Right renal cortex interstitium (tissue), 3 donors: ENCODE data around the gene CT45A10. TPM values are rescaled to one million over a fixed set of nuclear protein-coding genes. Genes with fewer than 3 reads are reported as not detected.
"Not testable (repeated sequence)": the region's sequence is repeated elsewhere in the genome, so short reads cannot be mapped to it uniquely, and the experiment has no call there.

Experiments used
- DNase-seq, 3 donors: peaks; one replicate each; pipeline ENCODE4 v3.0.0-alpha.2; 2013; ENCODE audit warnings: low read depth in 3 of 3, low spot score in 2 of 3
- polyA plus RNA-seq, 3 donors: library from polyadenylated mRNA; unstranded; fragments of 120-200 nt; gene quantifications; one replicate each; pipeline ENCODE4 v1.2.1, GENCODE V29; 2013; ENCODE audit not compliant: insufficient read length in 3 of 3

The CT45A10 gene, protein sequence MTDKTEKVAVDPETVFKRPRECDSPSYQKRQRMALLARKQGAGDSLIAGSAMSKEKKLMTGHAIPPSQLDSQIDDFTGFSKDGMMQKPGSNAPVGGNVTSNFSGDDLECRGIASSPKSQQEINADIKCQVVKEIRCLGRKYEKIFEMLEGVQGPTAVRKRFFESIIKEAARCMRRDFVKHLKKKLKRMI
- not detected for polyA plus RNA-seq

DNA sequence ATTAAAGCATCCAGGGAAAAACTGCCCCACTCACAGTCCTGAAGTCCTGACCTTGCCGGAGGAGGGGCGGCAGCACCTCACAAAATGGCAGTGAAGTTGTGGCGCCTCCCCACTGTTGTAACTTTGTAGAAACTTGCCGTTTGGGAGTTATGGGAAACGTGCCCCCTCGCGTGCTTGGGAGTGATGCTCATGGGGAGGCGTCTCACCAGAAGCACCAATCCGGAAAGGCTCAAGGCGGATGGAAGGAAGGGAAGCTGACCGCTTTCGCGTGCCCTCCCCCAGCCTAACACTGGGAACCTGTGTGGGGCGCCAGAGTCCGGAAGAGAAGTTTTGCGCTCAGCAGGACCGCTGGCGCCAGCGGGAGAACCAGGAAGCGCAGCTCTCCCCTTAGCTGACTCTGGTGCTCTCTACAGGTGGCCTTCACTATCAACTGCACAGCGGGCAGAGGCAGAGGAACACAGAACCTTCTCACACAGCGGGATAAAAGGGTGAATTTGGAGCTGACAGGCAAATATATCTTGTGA, at the start of gene CT45A10, which contains the start of gene SAGE1:
Gene CT45A10 (minus strand): TSS at position 151 of the 524 bp plus-strand sequence. CDS start 8,100 bp downstream, outside the sequence.
Gene SAGE1 (plus strand): TSS at position 423 of the 524 bp plus-strand sequence. CDS start 2,527 bp downstream, outside the sequence.
- DNase-seq = no peak

DNA sequence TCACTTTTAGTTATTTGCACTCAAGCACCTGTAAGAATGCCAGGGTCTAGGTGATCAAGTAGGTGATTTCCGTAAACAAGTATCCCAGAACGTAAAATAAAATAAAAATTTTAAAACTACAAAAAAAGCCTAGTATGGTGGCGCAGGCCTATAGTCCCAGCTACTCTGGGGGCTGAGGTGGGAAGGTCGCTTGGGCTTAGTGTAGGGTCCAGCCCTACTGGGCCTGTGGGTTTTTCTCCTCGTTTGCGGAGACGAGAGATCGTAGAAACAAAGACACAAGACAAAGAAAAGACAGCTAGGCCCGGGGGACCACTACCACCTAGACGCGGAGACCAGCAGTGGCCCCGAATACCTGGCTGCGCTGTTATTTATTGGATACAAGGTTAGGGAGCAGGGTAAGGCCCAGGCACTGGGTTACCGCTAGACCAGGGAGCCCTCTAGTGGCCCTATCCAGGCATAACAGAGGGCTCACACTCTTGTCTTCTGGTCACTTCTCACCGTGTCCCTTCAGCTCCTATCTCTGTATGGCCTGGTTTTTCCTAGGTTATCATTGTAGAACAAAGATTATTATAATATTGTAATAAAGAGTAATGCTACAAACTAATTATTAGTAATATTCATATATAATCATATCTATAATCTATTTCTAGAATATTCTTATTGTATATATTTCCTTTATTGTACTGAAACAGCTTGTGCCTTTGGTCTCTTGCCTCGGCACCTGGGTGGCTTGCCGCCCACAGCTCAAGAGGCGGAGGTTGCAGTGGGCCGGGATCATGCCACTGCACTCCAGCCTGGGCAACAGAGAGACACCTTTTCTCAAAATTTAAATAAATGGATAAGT, 38.6 kb upstream of the CT45A10 start:
- no peak for DNase-seq

DNA sequence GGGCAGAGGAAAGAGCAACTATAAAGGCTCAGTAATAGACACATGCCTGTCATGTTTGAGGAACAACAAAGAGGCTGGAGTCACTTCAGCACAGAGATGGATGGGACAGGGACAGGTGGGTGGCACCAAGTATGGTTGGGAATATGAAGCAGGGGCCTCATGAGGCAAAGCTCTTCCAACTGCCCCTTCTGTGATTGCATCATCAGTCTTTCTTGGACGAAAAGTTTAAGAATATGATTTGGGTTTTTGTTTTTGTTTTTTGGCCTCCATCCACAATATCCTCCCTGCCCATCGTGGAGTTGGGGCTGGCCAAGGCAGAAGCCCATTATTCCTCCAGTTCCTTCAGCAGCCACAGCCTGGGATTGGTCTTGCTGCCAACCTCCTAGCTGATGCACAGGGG, 34.7 kb upstream of the CT45A10 start:
- DNase-seq = no peak

DNA sequence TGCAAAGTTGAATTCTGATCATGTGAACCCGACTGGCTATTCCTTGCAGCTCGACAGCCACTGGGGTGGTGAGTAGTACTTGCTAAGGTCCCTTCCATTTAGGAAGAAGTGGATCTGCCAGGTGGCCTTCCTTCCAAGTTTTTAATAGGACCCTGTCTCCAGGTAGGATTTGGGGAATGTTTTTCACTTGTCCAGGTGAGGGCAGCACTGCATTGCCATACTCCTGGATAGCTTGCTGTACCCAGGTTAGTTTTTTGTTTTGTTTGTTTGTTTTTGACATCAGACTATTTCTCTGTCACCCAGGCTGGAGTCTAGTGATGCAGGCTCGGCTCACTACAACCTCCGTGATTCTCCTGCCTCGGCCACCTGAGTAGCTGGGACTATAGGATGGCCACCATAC, 30.1 kb upstream of the CT45A10 start:
- DNase-seq = no peak

DNA sequence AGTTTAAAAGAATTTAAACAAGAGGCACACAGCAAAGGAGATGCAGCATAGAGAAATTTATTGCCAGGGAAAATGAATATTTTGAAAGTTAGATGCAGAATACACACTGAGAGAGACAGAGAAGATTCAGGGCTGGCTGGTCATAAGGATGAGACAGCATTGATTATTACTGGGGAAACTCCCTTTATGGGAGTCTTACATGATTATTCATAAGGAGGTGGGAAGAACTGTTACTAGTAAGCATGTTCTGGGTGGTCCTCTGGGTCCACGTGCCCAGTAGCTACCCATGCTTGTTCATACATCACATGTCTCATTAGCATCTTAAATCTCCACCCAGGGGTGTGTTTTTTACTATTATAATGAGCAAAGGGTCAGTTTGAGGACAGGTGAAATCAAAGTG, 27.3 kb upstream of the CT45A10 start:
- DNase-seq = not testable (repeated sequence)

DNA sequence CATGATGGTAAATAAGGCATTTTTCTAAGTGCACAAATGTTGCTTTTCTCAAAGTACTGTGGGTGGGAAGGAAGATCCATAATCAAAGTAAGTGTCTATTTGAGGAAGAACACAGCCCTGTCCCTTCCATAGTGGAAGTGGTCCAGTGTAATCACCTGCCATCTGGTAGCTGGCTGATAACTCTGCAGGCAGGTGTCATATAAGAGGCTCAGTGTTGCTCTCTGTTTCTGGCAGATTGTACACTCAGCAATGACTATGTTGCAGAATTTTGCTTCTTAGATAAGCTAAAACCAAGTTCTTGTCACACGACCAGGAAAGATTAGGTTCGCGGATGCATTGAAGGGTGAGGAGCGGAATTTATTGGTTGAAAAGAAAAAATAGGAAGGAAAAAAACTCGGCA, 21.2 kb upstream of the CT45A10 start:
- no peak for DNase-seq

DNA sequence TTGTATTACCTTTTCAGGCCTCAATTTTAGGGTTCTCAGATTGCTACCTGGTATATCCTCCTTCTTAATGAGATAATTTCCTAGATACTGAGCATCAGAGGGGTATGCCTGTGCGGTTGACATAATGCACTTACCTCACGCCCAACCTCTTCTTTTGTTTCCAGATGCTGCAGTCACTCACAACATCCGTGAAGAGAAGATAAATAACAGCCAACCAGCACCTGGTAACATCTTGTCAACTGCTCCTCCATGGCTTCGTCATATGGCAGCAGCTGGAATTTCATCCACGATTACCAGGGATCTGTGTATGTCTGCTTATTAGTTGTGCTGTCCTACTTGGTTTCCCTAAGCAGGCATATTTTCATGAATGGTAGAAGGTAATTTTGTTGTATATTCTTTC, 17.0 kb upstream of the CT45A10 start:
- no peak for DNase-seq

DNA sequence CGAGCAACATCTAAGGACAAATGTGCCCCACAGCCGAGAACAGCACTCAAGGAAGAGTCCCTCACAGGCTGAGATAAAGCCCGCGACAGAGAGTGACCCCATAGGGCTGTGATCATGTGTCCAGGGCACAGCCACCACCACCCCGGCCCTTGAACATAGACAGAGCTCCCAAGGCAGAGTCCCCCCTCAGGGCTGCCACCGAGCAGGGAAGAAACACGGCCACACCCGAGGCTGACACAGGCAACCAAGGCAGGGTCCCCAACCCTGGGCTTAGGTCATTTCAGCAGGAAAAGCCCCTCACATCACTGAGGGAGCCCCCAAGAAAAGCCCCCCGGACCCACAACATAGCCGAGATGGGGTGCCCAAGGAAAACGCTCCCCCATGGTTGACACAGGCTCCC, 463 bp downstream of the CT45A10 start:
- DNase-seq = no peak

DNA sequence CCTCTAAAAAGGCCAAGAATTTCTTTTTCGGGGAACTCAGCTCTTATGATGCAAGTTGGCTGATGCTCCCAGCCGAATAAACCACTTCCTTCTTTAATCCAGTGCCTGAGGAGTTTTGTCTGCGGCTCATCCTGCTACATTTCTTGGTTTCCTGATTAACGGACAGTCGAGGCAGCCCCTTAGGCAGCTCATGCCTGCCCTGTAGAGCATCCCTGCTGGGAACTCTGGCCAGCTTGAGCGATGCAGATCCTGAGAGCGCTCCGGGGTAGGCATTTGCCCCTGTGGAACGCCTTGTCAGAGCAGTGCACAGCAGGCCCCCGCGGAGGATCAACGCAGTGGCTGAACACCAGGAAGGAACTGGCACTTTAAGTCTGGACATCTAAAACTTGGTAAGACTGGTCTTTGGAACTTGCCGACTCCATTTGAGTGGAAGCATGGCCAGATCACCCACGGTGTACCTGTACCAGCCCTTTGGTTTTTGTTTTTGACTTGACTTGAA, 3.1 kb downstream of the CT45A10 start:
- DNase-seq = no peak

DNA sequence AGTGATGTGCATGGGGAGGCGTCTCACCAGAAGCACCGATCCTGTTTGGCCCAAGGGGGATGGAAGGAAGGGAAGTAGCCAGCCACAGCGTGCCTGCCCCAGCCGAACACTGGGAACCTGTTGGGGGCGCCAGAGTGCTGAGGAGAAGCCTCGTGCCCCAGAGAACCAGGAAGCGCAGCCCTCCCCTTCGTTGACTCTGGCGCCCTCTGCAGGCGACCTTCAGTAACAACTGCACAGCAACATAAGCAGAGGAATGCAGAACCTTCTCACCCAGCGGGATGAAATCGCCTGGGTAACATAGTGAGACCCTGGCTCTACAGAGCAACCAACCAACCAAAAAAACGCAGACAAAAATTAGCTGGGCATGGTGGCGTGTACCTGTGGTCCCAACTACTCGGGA, 4.3 kb downstream of the CT45A10 start:
- not testable (repeated sequence) for DNase-seq

DNA sequence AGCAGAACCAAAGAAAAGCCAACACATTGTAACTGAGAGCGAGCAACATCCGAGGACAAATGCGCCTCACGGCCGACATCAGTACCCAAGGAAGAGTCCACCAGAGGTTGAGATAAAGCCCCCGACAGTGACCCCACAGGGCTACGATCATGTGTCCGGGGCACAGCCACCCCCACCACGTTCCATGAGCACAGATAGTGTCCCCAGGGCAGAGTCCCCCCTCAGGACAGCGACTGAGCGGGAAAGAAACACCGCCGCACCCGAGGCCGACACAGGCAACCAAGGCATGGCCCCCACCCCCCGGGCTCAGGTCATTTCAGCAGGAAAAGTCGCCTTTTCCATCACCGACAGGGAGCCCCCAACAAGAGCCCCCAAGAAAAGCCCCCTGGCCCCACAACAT, 5.0 kb downstream of the CT45A10 start:
- DNase-seq = not testable (repeated sequence)

DNA sequence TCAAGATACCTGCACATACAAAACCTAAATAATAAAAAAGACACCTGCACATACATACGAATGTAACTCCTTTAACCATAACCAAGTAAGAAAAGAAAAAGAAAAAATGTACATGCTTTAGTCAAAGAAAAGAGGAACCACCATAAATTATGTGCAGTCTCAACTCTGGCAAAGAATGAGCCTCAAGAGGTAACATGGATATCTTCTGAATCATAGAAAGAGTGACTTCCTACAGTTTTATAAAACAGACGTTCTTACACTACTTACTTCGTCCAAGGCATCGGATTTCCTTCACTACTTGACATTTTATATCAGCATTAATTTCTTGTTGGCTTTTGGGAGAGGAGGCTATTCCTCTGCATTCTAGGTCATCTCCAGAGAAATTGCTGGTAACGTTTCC, 10.5 kb downstream of the CT45A10 start:
- not testable (repeated sequence) for DNase-seq

DNA sequence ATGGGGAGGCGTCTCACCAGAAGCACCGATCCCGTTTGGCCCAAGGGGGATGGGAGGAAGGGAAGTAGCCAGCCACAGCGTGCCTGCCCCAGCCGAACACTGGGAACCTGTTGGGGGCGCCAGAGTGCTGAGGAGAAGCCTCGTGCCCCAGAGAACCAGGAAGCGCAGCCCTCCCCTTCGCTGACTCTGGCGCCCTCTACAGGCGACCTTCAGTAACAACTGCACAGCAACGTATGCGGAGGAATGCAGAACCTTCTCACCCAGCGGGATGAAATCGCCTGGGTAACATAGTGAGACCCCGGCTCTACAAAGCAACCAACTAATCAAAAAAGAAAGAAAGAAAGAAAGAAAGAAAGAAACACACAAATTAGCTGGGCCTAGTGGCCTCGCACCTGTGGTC, 21.5 kb downstream of the CT45A10 start, which contains the start of gene CT45A9:
Gene CT45A9 (minus strand): TSS at position 101 of the 400 bp plus-strand sequence. CDS start 3,751 bp downstream, outside the sequence.
- not testable (repeated sequence) for DNase-seq

DNA sequence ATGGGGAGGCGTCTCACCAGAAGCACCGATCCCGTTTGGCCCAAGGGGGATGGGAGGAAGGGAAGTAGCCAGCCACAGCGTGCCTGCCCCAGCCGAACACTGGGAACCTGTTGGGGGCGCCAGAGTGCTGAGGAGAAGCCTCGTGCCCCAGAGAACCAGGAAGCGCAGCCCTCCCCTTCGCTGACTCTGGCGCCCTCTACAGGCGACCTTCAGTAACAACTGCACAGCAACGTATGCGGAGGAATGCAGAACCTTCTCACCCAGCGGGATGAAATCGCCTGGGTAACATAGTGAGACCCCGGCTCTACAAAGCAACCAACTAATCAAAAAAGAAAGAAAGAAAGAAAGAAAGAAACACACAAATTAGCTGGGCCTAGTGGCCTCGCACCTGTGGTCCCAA, 38.8 kb downstream of the CT45A10 start, which contains the start of gene CT45A8:
Gene CT45A8 (minus strand): TSS at position 101 of the 400 bp plus-strand sequence. CDS start 3,755 bp downstream, outside the sequence.
- not testable (repeated sequence) for DNase-seq

DNA sequence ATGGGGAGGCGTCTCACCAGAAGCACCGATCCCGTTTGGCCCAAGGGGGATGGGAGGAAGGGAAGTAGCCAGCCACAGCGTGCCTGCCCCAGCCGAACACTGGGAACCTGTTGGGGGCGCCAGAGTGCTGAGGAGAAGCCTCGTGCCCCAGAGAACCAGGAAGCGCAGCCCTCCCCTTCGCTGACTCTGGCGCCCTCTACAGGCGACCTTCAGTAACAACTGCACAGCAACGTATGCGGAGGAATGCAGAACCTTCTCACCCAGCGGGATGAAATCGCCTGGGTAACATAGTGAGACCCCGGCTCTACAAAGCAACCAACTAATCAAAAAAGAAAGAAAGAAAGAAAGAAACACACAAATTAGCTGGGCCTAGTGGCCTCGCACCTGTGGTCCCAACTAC, 56.1 kb downstream of the CT45A10 start, which contains the start of gene CT45A7:
Gene CT45A7 (minus strand): TSS at position 101 of the 400 bp plus-strand sequence. CDS start 3,747 bp downstream, outside the sequence.
- not testable (repeated sequence) for DNase-seq

Other genes starting within 250 kb of the CT45A10 start
- not detected for gene CT45A1, start 179.8 kb downstream of the CT45A10 start, polyA plus RNA-seq
- not detected for gene CT45A3, start 125.3 kb downstream of the CT45A10 start, polyA plus RNA-seq
- not detected for gene CT45A5, start 107.9 kb downstream of the CT45A10 start, polyA plus RNA-seq
- gene CT45A6, start 90.7 kb downstream of the CT45A10 start, polyA plus RNA-seq = not detected
- gene CT45A2, start 73.4 kb downstream of the CT45A10 start, polyA plus RNA-seq = not detected
- gene CT45A7, start 56.2 kb downstream of the CT45A10 start, polyA plus RNA-seq = not detected
- gene CT45A8, start 38.9 kb downstream of the CT45A10 start, polyA plus RNA-seq = not detected
- not detected for gene CT45A9, start 21.6 kb downstream of the CT45A10 start, polyA plus RNA-seq
- gene SAGE1, start 272 bp upstream of the CT45A10 start, polyA plus RNA-seq = not detected
- gene MMGT1, start 80.5 kb upstream of the CT45A10 start, polyA plus RNA-seq = 10 to 100 TPM; 28.5 to 31.4 (median 28.7) TPM
- 10 to 100 TPM; 16.6 to 18.3 (median 16.9) TPM for gene SLC9A6, start 92.0 kb upstream of the CT45A10 start, polyA plus RNA-seq